HCT116 (cell line): ENCODE data around the gene DDHD1. TPM values are rescaled to one million over a fixed set of nuclear protein-coding genes. Genes with fewer than 3 reads are reported as not detected.

Experiments used
- ATAC-seq: fragments of 200-7000 bp; cut with Tn5 transposase; 2 replicates; pipeline ENCODE4 v1.9.1; 2020; ENCODE audit warnings: mild to moderate bottlenecking, moderate library complexity
- BruUV-seq: library from RNA; stranded (reverse); fragments of 400-500 nt; replicated peaks from 2 replicates; lab custom pipeline; 2021; lab: Mats Ljungman, UMichigan
- CTCF ChIA-PET: fragments of 300-600 bp; sonication (Branson Sonifier 250); formaldehyde crosslinking; loops from one replicate; lab custom pipeline; 2021; ENCODE audit warnings: antibody characterized with exemption; lab: Charles Lee
- POLR2A ChIA-PET: fragments of 300-600, 350-600 bp; sonication (Branson Sonifier 250); formaldehyde crosslinking; loops from one replicate; lab custom pipeline; 2021; ENCODE audit warnings: antibody characterized with exemption; lab: Charles Lee
- RAD21 ChIA-PET, 2 experiments: fragments of 300-600 bp; sonication (Branson Sonifier 250); formaldehyde crosslinking; loops; one replicate each; lab custom pipeline; 2023; ENCODE audit warnings: low total read pairs in 2 of 2; ENCODE audit not compliant: uncharacterized antibody in 2 of 2, unreplicated experiment in 2 of 2, low non-redundant PET in 1 of 2; lab: Charles Lee
- DNase-seq: peaks from one replicate; pipeline ENCODE4 v3.0.0-alpha.2; 2010; ENCODE audit warnings: low read depth, low spot score
- H2AFZ ChIP-seq: fragments of 200-600 bp; shearing (Covaris generic), sonication (generic); 2 replicates; pipeline ENCODE4 v1.6.1; 2017; ENCODE audit warnings: low read depth, mixed run types, mixed read lengths, antibody characterized with exemption, low read length; ENCODE audit not compliant: poor library complexity, severe bottlenecking
- H3K27ac ChIP-seq: 2 replicates; pipeline ENCODE4 v1.5.1; 2012; ENCODE audit warnings: low read depth, low read length
- H3K27me3 ChIP-seq: fragments of 200-600 bp; sonication (generic); 2 replicates; pipeline ENCODE4 v1.6.1; 2016; ENCODE audit warnings: mixed run types, low read length, mixed read lengths; ENCODE audit not compliant: insufficient read depth
- H3K36me3 ChIP-seq, 2 experiments: fragments of 200-500 bp in 1 of 2; fragments of 200-600 bp in 1 of 2; sonication (Bioruptor generic) in 1 of 2; sonication (generic) in 1 of 2; 2 replicates each; pipeline versions ENCODE4 v1.5.1 to v1.6.1; 2014 to 2016; ENCODE audit warnings: low read length in 2 of 2, inconsistent platforms in 1 of 2, mixed read lengths in 1 of 2, mixed run types in 1 of 2; ENCODE audit not compliant: insufficient read depth in 2 of 2, control insufficient read depth in 1 of 2
- H3K4me1 ChIP-seq, 2 experiments: fragments of 200-600 bp in 1 of 2; sonication (generic) in 1 of 2; 2 replicates each; pipeline versions ENCODE4 v1.5.1 to v1.6.1; 2012 to 2017; ENCODE audit warnings: low read length in 2 of 2, inconsistent platforms in 1 of 2, mild to moderate bottlenecking in 1 of 2, mixed read lengths in 1 of 2, mixed run types in 1 of 2, moderate library complexity in 1 of 2; ENCODE audit not compliant: insufficient read depth in 2 of 2, control insufficient read depth in 1 of 2
- H3K4me2 ChIP-seq: fragments of 200-600 bp; sonication (generic); 2 replicates; pipeline ENCODE4 v1.6.1; 2017; ENCODE audit warnings: mixed run types, low read length, mixed read lengths
- H3K4me3 ChIP-seq, 2 experiments: fragments of 200-600 bp in 1 of 2; sonication (generic) in 1 of 2; replicated peaks in 1 of 2; 2 replicates each; pipeline ENCODE4 v1.5.1; 2011 to 2016; ENCODE audit warnings: low read length in 2 of 2, control low read depth in 1 of 2, low read depth in 1 of 2, mild to moderate bottlenecking in 1 of 2, mixed read lengths in 1 of 2, mixed run types in 1 of 2
- H3K79me2 ChIP-seq: fragments of 200-600 bp; sonication (generic); 2 replicates; pipeline ENCODE4 v1.6.1; 2017; ENCODE audit warnings: mild to moderate bottlenecking, mixed run types, low read length, moderate library complexity, mixed read lengths; ENCODE audit not compliant: insufficient read depth
- H3K9ac ChIP-seq: fragments of 200-600 bp; sonication (generic); 2 replicates; pipeline ENCODE4 v1.6.1; 2016; ENCODE audit warnings: low read length, mixed read lengths
- H3K9me2 ChIP-seq: fragments of 200-600 bp; sonication (generic), shearing (Covaris generic); 2 replicates; pipeline ENCODE4 v1.6.1; 2017; ENCODE audit warnings: mixed run types, mild to moderate bottlenecking, moderate library complexity; ENCODE audit not compliant: insufficient read depth
- H3K9me3 ChIP-seq, 2 experiments: fragments of 200-500 bp in 1 of 2; fragments of 200-600 bp in 1 of 2; sonication (Bioruptor generic) in 1 of 2; sonication (generic) in 1 of 2; 2 replicates each; pipeline ENCODE4 v1.6.1; 2014 to 2017; ENCODE audit warnings: low read length in 2 of 2, mixed read lengths in 2 of 2, inconsistent platforms in 1 of 2, low read depth in 1 of 2, mild to moderate bottlenecking in 1 of 2, mixed run types in 1 of 2, moderate library complexity in 1 of 2; ENCODE audit not compliant: control insufficient read depth in 1 of 2, insufficient read depth in 1 of 2
- H4K20me1 ChIP-seq: fragments of 200-600 bp; sonication (generic), shearing (Covaris generic); 2 replicates; pipeline ENCODE4 v1.6.1; 2017; ENCODE audit warnings: mixed run types, mild to moderate bottlenecking, moderate library complexity; ENCODE audit not compliant: insufficient read depth
- CBX3 ChIP-seq: IDR thresholded peaks from 2 replicates; pipeline ENCODE4 v1.6.1; 2012; ENCODE audit warnings: low read depth
- CEBPB ChIP-seq: IDR thresholded peaks from 2 replicates; pipeline ENCODE4 v1.6.1; 2012; ENCODE audit warnings: low read depth
- EGR1 ChIP-seq: IDR thresholded peaks from 2 replicates; pipeline ENCODE4 v1.6.1; 2012; ENCODE audit warnings: low read depth
- EZH2 ChIP-seq: fragments of 200-600 bp; sonication (generic); IDR thresholded peaks from 2 replicates; pipeline ENCODE4 v1.6.1; 2017; ENCODE audit warnings: antibody characterized with exemption, mixed run types
- POLR2A ChIP-seq: IDR thresholded peaks from 2 replicates; pipeline ENCODE4 v1.7.0; 2011; ENCODE audit warnings: borderline replicate concordance; ENCODE audit not compliant: insufficient read depth, insufficient read length; ENCODE audit errors: extremely low read depth
- POLR2AphosphoS5 ChIP-seq: IDR thresholded peaks from 2 replicates; pipeline ENCODE4 v1.6.1; 2011; ENCODE audit warnings: mild to moderate bottlenecking, low read depth, low read length, moderate library complexity
- RAD21 ChIP-seq: IDR thresholded peaks from 2 replicates; pipeline ENCODE4 v1.6.1; 2012; ENCODE audit warnings: low read depth, mild to moderate bottlenecking
- SIN3A ChIP-seq: IDR thresholded peaks from 2 replicates; pipeline ENCODE4 v1.6.1; 2012; ENCODE audit warnings: low read depth
- SP1 ChIP-seq: IDR thresholded peaks from 2 replicates; pipeline ENCODE4 v1.6.1; 2012; ENCODE audit warnings: low read depth
- SRF ChIP-seq: IDR thresholded peaks from 2 replicates; pipeline ENCODE4 v1.6.1; 2012; ENCODE audit warnings: low read depth
- ZFX ChIP-seq: fragments of 450-650 bp; IDR thresholded peaks from 2 replicates; pipeline ENCODE4 v1.6.1; 2017
- intact Hi-C: fragments of 100-400 bp; cut with micrococcal nuclease; formaldehyde crosslinking; loops from 2 replicates; pipeline ENCODE4 v1.10.0; 2022
- total RNA-seq: library from RNA; stranded (reverse); gene quantifications from one replicate; pipeline ENCODE4 v1.2.1, GENCODE V29; 2021; ENCODE audit not compliant: unreplicated experiment
- TF ChIP-seq, protein P1 (sequence below), 3 experiments: fragments of 200-600 bp in 1 of 3; sonication (generic) in 1 of 3; IDR thresholded peaks in 2 of 3; conservative IDR thresholded peaks in 1 of 3; 2 replicates each; pipeline ENCODE4 v1.5.1; 2012 to 2017; ENCODE audit warnings: low read depth in 2 of 3, low read length in 2 of 3, antibody characterized with exemption in 1 of 3, borderline replicate concordance in 1 of 3, control low read depth in 1 of 3, mild to moderate bottlenecking in 1 of 3, mixed read lengths in 1 of 3, mixed run types in 1 of 3, moderate library complexity in 1 of 3; ENCODE audit not compliant: insufficient read depth in 1 of 3
- TF ChIP-seq, protein P2 (sequence below): IDR thresholded peaks from 2 replicates; pipeline ENCODE4 v1.6.1; 2012; ENCODE audit warnings: low read depth

The DDHD1 gene
- total RNA-seq, 1 experiment from 2014 or later = 26.9 TPM

GRCh38 chr14:53195949-53196348 lies 42.8 kb upstream of the DDHD1 start:
- Histone ChIP-seq H3K4me3 (no peak overlapping the region), H3K27me3 (no peaks in the 10 kb centered on the region), H3K9ac (no peak overlapping the region), H3K36me3 (no peaks in the 10 kb centered on the region), H4K20me1 (no peaks in the 10 kb centered on the region), H2AFZ (no peak overlapping the region)
- RAD21 ChIA-PET = no interaction called here
- TF ChIP-seq, protein P1, sequence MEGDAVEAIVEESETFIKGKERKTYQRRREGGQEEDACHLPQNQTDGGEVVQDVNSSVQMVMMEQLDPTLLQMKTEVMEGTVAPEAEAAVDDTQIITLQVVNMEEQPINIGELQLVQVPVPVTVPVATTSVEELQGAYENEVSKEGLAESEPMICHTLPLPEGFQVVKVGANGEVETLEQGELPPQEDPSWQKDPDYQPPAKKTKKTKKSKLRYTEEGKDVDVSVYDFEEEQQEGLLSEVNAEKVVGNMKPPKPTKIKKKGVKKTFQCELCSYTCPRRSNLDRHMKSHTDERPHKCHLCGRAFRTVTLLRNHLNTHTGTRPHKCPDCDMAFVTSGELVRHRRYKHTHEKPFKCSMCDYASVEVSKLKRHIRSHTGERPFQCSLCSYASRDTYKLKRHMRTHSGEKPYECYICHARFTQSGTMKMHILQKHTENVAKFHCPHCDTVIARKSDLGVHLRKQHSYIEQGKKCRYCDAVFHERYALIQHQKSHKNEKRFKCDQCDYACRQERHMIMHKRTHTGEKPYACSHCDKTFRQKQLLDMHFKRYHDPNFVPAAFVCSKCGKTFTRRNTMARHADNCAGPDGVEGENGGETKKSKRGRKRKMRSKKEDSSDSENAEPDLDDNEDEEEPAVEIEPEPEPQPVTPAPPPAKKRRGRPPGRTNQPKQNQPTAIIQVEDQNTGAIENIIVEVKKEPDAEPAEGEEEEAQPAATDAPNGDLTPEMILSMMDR (IDR thresholded peaks at IDR 0.05 in 2 of 3, conservative IDR thresholded peaks at IDR 0.05 in 1 of 3; ENCODE audit: borderline replicate concordance in 1 of 3, insufficient read depth in 1 of 3, low read depth in 2 of 3, low read length in 2 of 3) = peak in 1 of 3 experiments; percentile 34; a peak in 1 of 6 replicates
- no peak for TF ChIP-seq SIN3A
- TF ChIP-seq, all 23 proteins: peak for 1
- Histone ChIP-seq H3K9me3 (no peaks in the 10 kb centered on the region), H3K4me2 (no peak overlapping the region), H3K27ac (no peak overlapping the region), H3K4me1 (no peaks in the 10 kb centered on the region), H3K9me2 (no peaks in the 10 kb centered on the region), H3K79me2 (no peaks in the 10 kb centered on the region)
- POLR2A ChIA-PET = no interaction called here
- intact Hi-C loops = no loop called here
- CTCF ChIA-PET = no interaction called here
- no peak for ATAC-seq
- no TSS peak for BruUV-seq
- no peak for DNase-seq

GRCh38 chr14:53193193-53193592 lies 40.1 kb upstream of the DDHD1 start:
- Histone ChIP-seq H3K4me2 (no peak overlapping the region), H3K4me3 (no peak overlapping the region), H3K9me2 (no peaks in the 10 kb centered on the region), H3K27ac (no peak overlapping the region), H3K79me2 (no peaks in the 10 kb centered on the region), H2AFZ (no peak overlapping the region), H3K9ac (no peak overlapping the region), H3K27me3 (no peaks in the 10 kb centered on the region), H3K9me3 (no peaks in the 10 kb centered on the region), H4K20me1 (no peaks in the 10 kb centered on the region), H3K4me1 (no peaks in the 10 kb centered on the region), H3K36me3 (no peaks in the 10 kb centered on the region)
- intact Hi-C loops = no loop called here
- no TSS peak for BruUV-seq
- DNase-seq (no peak), ATAC-seq (no peak)
- POLR2A ChIA-PET = no interaction called here
- CTCF ChIA-PET = no interaction called here
- RAD21 ChIA-PET = no interaction called here
- TF ChIP-seq CBX3 = no peak
- no peak for TF ChIP-seq POLR2AphosphoS5
- TF ChIP-seq, protein P2, sequence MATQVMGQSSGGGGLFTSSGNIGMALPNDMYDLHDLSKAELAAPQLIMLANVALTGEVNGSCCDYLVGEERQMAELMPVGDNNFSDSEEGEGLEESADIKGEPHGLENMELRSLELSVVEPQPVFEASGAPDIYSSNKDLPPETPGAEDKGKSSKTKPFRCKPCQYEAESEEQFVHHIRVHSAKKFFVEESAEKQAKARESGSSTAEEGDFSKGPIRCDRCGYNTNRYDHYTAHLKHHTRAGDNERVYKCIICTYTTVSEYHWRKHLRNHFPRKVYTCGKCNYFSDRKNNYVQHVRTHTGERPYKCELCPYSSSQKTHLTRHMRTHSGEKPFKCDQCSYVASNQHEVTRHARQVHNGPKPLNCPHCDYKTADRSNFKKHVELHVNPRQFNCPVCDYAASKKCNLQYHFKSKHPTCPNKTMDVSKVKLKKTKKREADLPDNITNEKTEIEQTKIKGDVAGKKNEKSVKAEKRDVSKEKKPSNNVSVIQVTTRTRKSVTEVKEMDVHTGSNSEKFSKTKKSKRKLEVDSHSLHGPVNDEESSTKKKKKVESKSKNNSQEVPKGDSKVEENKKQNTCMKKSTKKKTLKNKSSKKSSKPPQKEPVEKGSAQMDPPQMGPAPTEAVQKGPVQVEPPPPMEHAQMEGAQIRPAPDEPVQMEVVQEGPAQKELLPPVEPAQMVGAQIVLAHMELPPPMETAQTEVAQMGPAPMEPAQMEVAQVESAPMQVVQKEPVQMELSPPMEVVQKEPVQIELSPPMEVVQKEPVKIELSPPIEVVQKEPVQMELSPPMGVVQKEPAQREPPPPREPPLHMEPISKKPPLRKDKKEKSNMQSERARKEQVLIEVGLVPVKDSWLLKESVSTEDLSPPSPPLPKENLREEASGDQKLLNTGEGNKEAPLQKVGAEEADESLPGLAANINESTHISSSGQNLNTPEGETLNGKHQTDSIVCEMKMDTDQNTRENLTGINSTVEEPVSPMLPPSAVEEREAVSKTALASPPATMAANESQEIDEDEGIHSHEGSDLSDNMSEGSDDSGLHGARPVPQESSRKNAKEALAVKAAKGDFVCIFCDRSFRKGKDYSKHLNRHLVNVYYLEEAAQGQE = no peak
- no peak for TF ChIP-seq ZFX
- TF ChIP-seq EZH2 = no peak
- TF ChIP-seq POLR2A = no peak
- no peak for TF ChIP-seq CEBPB
- no peak for TF ChIP-seq RAD21
- TF ChIP-seq, protein P1 (IDR thresholded peaks at IDR 0.05 in 2 of 3, conservative IDR thresholded peaks at IDR 0.05 in 1 of 3; ENCODE audit: borderline replicate concordance in 1 of 3, insufficient read depth in 1 of 3, low read depth in 2 of 3, low read length in 2 of 3) = no peak
- no peak for TF ChIP-seq SIN3A
- no peak for TF ChIP-seq SP1
- no peak for TF ChIP-seq SRF
- TF ChIP-seq EGR1 = no peak
